ENCODE data around the gene DES. TPM values are rescaled to one million over a fixed set of nuclear protein-coding genes. Genes with fewer than 3 reads are reported as not detected.

The DES gene
- total and polyA plus RNA-seq, 9 of the 15 experiments (the other 6 are each of a cell fraction or from before 2014, with no cell fraction given), result 2.5 to 58.9 (median 21.9) TPM

DNA sequence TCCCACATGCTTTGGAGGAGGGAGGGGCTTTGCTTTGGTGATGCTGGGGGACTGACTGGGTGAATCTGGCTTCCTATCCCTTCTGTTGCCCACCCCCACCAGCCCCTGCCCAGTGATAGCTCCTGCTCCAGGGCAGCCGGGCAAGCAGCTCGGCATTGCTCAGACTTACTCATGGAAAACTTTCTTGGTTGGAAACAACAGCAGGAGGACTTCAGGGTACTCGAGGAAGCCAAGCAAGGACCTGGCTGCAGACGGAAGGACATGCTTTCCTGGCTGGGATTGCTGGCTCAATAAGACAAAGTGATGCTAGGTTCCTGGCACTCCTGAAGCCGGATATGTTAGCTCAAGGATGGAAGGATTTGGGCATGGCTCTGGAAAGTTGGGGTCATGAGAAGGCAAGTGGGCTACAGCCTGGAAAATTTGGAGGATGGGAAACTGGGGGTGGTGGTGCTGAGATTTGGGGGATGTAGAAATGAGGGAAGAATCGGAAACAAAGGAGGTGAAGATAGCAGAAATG is 19.6 kb downstream of the DES start:
- ATAC-seq (no peak), FAIRE-seq (no peak), DNase-seq (ENCODE audit: extremely low read depth in 1 of 4, low spot score in 3 of 4) (no peak)
- peaks cover 2% of the 10 kb centered on the region for H3K9me1 ChIP-seq (ENCODE audit: control insufficient read depth, insufficient read depth, low read length)
- intact Hi-C loops (cut with micrococcal nuclease), result no loop called here
- CTCF ChIA-PET (ENCODE audit: low intra/inter-chr PET ratio), result no interaction called here
- TF ChIP-seq NCOA1 (IDR thresholded peaks at IDR 0.05; ENCODE audit: low read depth) (no peak), ZZZ3 (IDR thresholded peaks at IDR 0.05) (no peak), DIDO1 (tag; IDR thresholded peaks at IDR 0.05; ENCODE audit: low read depth) (no peak), ZNF707 (CRISPR knock-in tag; conservative IDR thresholded peaks at IDR 0.05) (no peak), ZNF347 (CRISPR knock-in tag; IDR thresholded peaks at IDR 0.05; ENCODE audit: low read depth) (no peak), SP2 (IDR thresholded peaks at IDR 0.05; ENCODE audit: extremely low read depth, low read depth, low read length, poor library complexity, severe bottlenecking) (no peak)
- TF ChIP-seq, protein P1, sequence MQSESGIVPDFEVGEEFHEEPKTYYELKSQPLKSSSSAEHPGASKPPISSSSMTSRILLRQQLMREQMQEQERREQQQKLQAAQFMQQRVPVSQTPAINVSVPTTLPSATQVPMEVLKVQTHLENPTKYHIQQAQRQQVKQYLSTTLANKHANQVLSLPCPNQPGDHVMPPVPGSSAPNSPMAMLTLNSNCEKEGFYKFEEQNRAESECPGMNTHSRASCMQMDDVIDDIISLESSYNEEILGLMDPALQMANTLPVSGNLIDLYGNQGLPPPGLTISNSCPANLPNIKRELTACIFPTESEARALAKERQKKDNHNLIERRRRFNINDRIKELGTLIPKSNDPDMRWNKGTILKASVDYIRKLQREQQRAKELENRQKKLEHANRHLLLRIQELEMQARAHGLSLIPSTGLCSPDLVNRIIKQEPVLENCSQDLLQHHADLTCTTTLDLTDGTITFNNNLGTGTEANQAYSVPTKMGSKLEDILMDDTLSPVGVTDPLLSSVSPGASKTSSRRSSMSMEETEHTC (IDR thresholded peaks at IDR 0.05), result no peak
- TF ChIP-seq, protein P2, sequence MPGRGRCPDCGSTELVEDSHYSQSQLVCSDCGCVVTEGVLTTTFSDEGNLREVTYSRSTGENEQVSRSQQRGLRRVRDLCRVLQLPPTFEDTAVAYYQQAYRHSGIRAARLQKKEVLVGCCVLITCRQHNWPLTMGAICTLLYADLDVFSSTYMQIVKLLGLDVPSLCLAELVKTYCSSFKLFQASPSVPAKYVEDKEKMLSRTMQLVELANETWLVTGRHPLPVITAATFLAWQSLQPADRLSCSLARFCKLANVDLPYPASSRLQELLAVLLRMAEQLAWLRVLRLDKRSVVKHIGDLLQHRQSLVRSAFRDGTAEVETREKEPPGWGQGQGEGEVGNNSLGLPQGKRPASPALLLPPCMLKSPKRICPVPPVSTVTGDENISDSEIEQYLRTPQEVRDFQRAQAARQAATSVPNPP (IDR thresholded peaks at IDR 0.05; ENCODE audit: borderline replicate concordance, insufficient read depth, insufficient read length), result no peak
- TF ChIP-seq, protein P3, sequence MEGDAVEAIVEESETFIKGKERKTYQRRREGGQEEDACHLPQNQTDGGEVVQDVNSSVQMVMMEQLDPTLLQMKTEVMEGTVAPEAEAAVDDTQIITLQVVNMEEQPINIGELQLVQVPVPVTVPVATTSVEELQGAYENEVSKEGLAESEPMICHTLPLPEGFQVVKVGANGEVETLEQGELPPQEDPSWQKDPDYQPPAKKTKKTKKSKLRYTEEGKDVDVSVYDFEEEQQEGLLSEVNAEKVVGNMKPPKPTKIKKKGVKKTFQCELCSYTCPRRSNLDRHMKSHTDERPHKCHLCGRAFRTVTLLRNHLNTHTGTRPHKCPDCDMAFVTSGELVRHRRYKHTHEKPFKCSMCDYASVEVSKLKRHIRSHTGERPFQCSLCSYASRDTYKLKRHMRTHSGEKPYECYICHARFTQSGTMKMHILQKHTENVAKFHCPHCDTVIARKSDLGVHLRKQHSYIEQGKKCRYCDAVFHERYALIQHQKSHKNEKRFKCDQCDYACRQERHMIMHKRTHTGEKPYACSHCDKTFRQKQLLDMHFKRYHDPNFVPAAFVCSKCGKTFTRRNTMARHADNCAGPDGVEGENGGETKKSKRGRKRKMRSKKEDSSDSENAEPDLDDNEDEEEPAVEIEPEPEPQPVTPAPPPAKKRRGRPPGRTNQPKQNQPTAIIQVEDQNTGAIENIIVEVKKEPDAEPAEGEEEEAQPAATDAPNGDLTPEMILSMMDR (IDR thresholded peaks at IDR 0.05 in 2 of 3, conservative IDR thresholded peaks at IDR 0.05 in 1 of 3; ENCODE audit: insufficient read depth in 2 of 3, low read depth in 1 of 3, low read length in 3 of 3), result no peak
- POLR2A ChIA-PET, result interaction anchor here (1.0 to 1.6 kb wide), 2 partner anchors 11 to 48 kb away, joined by 3 to 5 read pairs; no protein-coding TSS in a partner anchor
- H3K27me3 ChIP-seq (ENCODE audit: control insufficient read depth in 2 of 2, insufficient read depth in 2 of 2, low read length in 2 of 2), result no peaks in the 10 kb centered on the region
- no peaks in the 10 kb centered on the region for H4K20me1 ChIP-seq (replicated peaks; ENCODE audit: control insufficient read depth, insufficient read depth, low read length)
- no peak overlapping the region for H2AFZ ChIP-seq (ENCODE audit: low read depth, low read length)
- H3K4me2 ChIP-seq (ENCODE audit: insufficient read depth, low read length), result no peak overlapping the region
- BruUV-seq (replicated peaks), result no TSS peak
- no peak overlapping the region for H3K27ac ChIP-seq (ENCODE audit: extremely low read depth, low read depth, low read length)
- H3K4me3 ChIP-seq, result no peak overlapping the region
- 22% methylated on average over 6 of the region's 6 CpGs for WGBS (ENCODE audit: insufficient coverage, low coverage, missing lambda C conversion rate)
- in situ Hi-C loops (cut with MboI), result loop anchor here (5.0 kb wide), 1 partner anchor 35 kb away; no protein-coding TSS in a partner anchor
- no peaks in the 10 kb centered on the region for H3K36me3 ChIP-seq (ENCODE audit: control insufficient read depth, insufficient read depth, low read length)
- no peak overlapping the region for H3K9ac ChIP-seq (ENCODE audit: insufficient read depth in 1 of 2, low read depth in 2 of 2, low read length in 2 of 2)
- H3K9me3 ChIP-seq (replicated peaks; ENCODE audit: control insufficient read depth, insufficient read depth, low read depth, low read length), result no peaks in the 10 kb centered on the region
- H3K4me1 ChIP-seq (replicated peaks in 1 of 2; ENCODE audit: control insufficient read depth in 2 of 2, insufficient read depth in 2 of 2, low read length in 2 of 2), result peaks cover 13 to 34% of the 10 kb centered on the region in 2 experiments; a peak in 4 of 5 replicates
- H3K79me2 ChIP-seq (ENCODE audit: control insufficient read depth, insufficient read depth, low read length), result no peaks in the 10 kb centered on the region

Measured in K562 (cell line).